Measurements from ENCODE around the gene AFF3.

AFF3 gene
- total RNA-seq, result 4.3 to 13.5 (median 9.9) reads per million in 3 donors

- Histone ChIP-seq H3K27me3 (replicated peaks; ENCODE audit: control insufficient read depth, insufficient read depth, low read length, poor library complexity, severe bottlenecking) (no peaks in the 10 kb centered on the region), H3K4me1 (ENCODE audit: control insufficient read depth, insufficient read depth, low read length, poor library complexity, severe bottlenecking) (peaks cover 3% of the 10 kb centered on the region), H3K4me3 (ENCODE audit: insufficient read depth, low read depth, low read length, poor library complexity, severe bottlenecking) (peak within 1 kb of the TSS; percentile 30), H3K36me3 (ENCODE audit: control insufficient read depth, insufficient read depth, low read length) (no peaks in the 10 kb centered on the region), H3K27ac (ENCODE audit: insufficient read depth, low read length, poor library complexity, severe bottlenecking) (no peak within 1 kb of the TSS), H3K9me3 (ENCODE audit: control insufficient read depth, low read length) (no peaks in the 10 kb centered on the region)
- no peak for DNase-seq
Measured at GRCh38 chr2:100142393-100142792, at the start of gene AFF3. AFF3 (minus strand) TSS chr2:100142590; CDS start chr2:100104454, 38,136 bp downstream.

GRCh38 chr2:100189387-100189786 lies 47.0 kb upstream of the AFF3 start:
- no peaks in the 10 kb centered on the region for H3K4me1 ChIP-seq (ENCODE audit: control insufficient read depth, insufficient read depth, low read length, poor library complexity, severe bottlenecking)
- no peak overlapping the region for H3K4me3 ChIP-seq (ENCODE audit: insufficient read depth, low read depth, low read length, poor library complexity, severe bottlenecking)
- H3K36me3 ChIP-seq (ENCODE audit: control insufficient read depth, insufficient read depth, low read length), result no peaks in the 10 kb centered on the region
- H3K9me3 ChIP-seq (ENCODE audit: control insufficient read depth, low read length), result no peaks in the 10 kb centered on the region
- H3K27ac ChIP-seq (ENCODE audit: insufficient read depth, low read length, poor library complexity, severe bottlenecking), result no peak overlapping the region
- H3K27me3 ChIP-seq (replicated peaks; ENCODE audit: control insufficient read depth, insufficient read depth, low read length, poor library complexity, severe bottlenecking), result no peaks in the 10 kb centered on the region
- DNase-seq, result no peak

GRCh38 chr2:100188326-100188725 lies 45.9 kb upstream of the AFF3 start:
- no peaks in the 10 kb centered on the region for H3K36me3 ChIP-seq (ENCODE audit: control insufficient read depth, insufficient read depth, low read length)
- no peak overlapping the region for H3K27ac ChIP-seq (ENCODE audit: insufficient read depth, low read length, poor library complexity, severe bottlenecking)
- no peak for DNase-seq
- H3K9me3 ChIP-seq (ENCODE audit: control insufficient read depth, low read length), result no peaks in the 10 kb centered on the region
- no peaks in the 10 kb centered on the region for H3K4me1 ChIP-seq (ENCODE audit: control insufficient read depth, insufficient read depth, low read length, poor library complexity, severe bottlenecking)
- H3K4me3 ChIP-seq (ENCODE audit: insufficient read depth, low read depth, low read length, poor library complexity, severe bottlenecking), result no peak overlapping the region
- no peaks in the 10 kb centered on the region for H3K27me3 ChIP-seq (replicated peaks; ENCODE audit: control insufficient read depth, insufficient read depth, low read length, poor library complexity, severe bottlenecking)

- Histone ChIP-seq H3K27me3 (replicated peaks; ENCODE audit: control insufficient read depth, insufficient read depth, low read length, poor library complexity, severe bottlenecking) (no peaks in the 10 kb centered on the region), H3K9me3 (ENCODE audit: control insufficient read depth, low read length) (no peaks in the 10 kb centered on the region), H3K27ac (ENCODE audit: insufficient read depth, low read length, poor library complexity, severe bottlenecking) (no peak overlapping the region), H3K36me3 (ENCODE audit: control insufficient read depth, insufficient read depth, low read length) (no peaks in the 10 kb centered on the region), H3K4me1 (ENCODE audit: control insufficient read depth, insufficient read depth, low read length, poor library complexity, severe bottlenecking) (no peaks in the 10 kb centered on the region), H3K4me3 (ENCODE audit: insufficient read depth, low read depth, low read length, poor library complexity, severe bottlenecking) (no peak overlapping the region)
- no peak for DNase-seq
Measured at GRCh38 chr2:100186126-100186525, 43.7 kb upstream of the AFF3 start.

GRCh38 chr2:100185516-100185915 lies 43.1 kb upstream of the AFF3 start:
- no peak for DNase-seq
- Histone ChIP-seq H3K27ac (ENCODE audit: insufficient read depth, low read length, poor library complexity, severe bottlenecking) (no peak overlapping the region), H3K9me3 (ENCODE audit: control insufficient read depth, low read length) (no peaks in the 10 kb centered on the region), H3K27me3 (replicated peaks; ENCODE audit: control insufficient read depth, insufficient read depth, low read length, poor library complexity, severe bottlenecking) (no peaks in the 10 kb centered on the region), H3K4me1 (ENCODE audit: control insufficient read depth, insufficient read depth, low read length, poor library complexity, severe bottlenecking) (no peaks in the 10 kb centered on the region), H3K36me3 (ENCODE audit: control insufficient read depth, insufficient read depth, low read length) (no peaks in the 10 kb centered on the region), H3K4me3 (ENCODE audit: insufficient read depth, low read depth, low read length, poor library complexity, severe bottlenecking) (no peak overlapping the region)

- no peak overlapping the region for H3K4me3 ChIP-seq (ENCODE audit: insufficient read depth, low read depth, low read length, poor library complexity, severe bottlenecking)
- H3K27me3 ChIP-seq (replicated peaks; ENCODE audit: control insufficient read depth, insufficient read depth, low read length, poor library complexity, severe bottlenecking), result no peaks in the 10 kb centered on the region
- H3K9me3 ChIP-seq (ENCODE audit: control insufficient read depth, low read length), result no peaks in the 10 kb centered on the region
- no peaks in the 10 kb centered on the region for H3K36me3 ChIP-seq (ENCODE audit: control insufficient read depth, insufficient read depth, low read length)
- no peak overlapping the region for H3K27ac ChIP-seq (ENCODE audit: insufficient read depth, low read length, poor library complexity, severe bottlenecking)
- H3K4me1 ChIP-seq (ENCODE audit: control insufficient read depth, insufficient read depth, low read length, poor library complexity, severe bottlenecking), result no peaks in the 10 kb centered on the region
- DNase-seq, result no peak
Measured at GRCh38 chr2:100185105-100185504, 42.7 kb upstream of the AFF3 start.

GRCh38 chr2:100184055-100184737 lies 41.8 kb upstream of the AFF3 start:
- H3K27me3 ChIP-seq (replicated peaks; ENCODE audit: control insufficient read depth, insufficient read depth, low read length, poor library complexity, severe bottlenecking), result no peaks in the 10 kb centered on the region
- H3K4me1 ChIP-seq (ENCODE audit: control insufficient read depth, insufficient read depth, low read length, poor library complexity, severe bottlenecking), result no peaks in the 10 kb centered on the region
- H3K4me3 ChIP-seq (ENCODE audit: insufficient read depth, low read depth, low read length, poor library complexity, severe bottlenecking), result no peak overlapping the region
- no peak for DNase-seq
- no peaks in the 10 kb centered on the region for H3K36me3 ChIP-seq (ENCODE audit: control insufficient read depth, insufficient read depth, low read length)
- H3K9me3 ChIP-seq (ENCODE audit: control insufficient read depth, low read length), result no peaks in the 10 kb centered on the region
- no peak overlapping the region for H3K27ac ChIP-seq (ENCODE audit: insufficient read depth, low read length, poor library complexity, severe bottlenecking)

GRCh38 chr2:100182494-100183361 lies 40.3 kb upstream of the AFF3 start:
- Histone ChIP-seq H3K36me3 (ENCODE audit: control insufficient read depth, insufficient read depth, low read length) (no peaks in the 10 kb centered on the region), H3K4me1 (ENCODE audit: control insufficient read depth, insufficient read depth, low read length, poor library complexity, severe bottlenecking) (no peaks in the 10 kb centered on the region), H3K27me3 (replicated peaks; ENCODE audit: control insufficient read depth, insufficient read depth, low read length, poor library complexity, severe bottlenecking) (no peaks in the 10 kb centered on the region), H3K4me3 (ENCODE audit: insufficient read depth, low read depth, low read length, poor library complexity, severe bottlenecking) (no peak overlapping the region), H3K9me3 (ENCODE audit: control insufficient read depth, low read length) (no peaks in the 10 kb centered on the region), H3K27ac (ENCODE audit: insufficient read depth, low read length, poor library complexity, severe bottlenecking) (no peak overlapping the region)
- no peak for DNase-seq

GRCh38 chr2:100180503-100180902 lies 38.1 kb upstream of the AFF3 start:
- Histone ChIP-seq H3K9me3 (ENCODE audit: control insufficient read depth, low read length) (no peaks in the 10 kb centered on the region), H3K36me3 (ENCODE audit: control insufficient read depth, insufficient read depth, low read length) (no peaks in the 10 kb centered on the region), H3K27me3 (replicated peaks; ENCODE audit: control insufficient read depth, insufficient read depth, low read length, poor library complexity, severe bottlenecking) (no peaks in the 10 kb centered on the region), H3K4me3 (ENCODE audit: insufficient read depth, low read depth, low read length, poor library complexity, severe bottlenecking) (no peak overlapping the region), H3K27ac (ENCODE audit: insufficient read depth, low read length, poor library complexity, severe bottlenecking) (no peak overlapping the region), H3K4me1 (ENCODE audit: control insufficient read depth, insufficient read depth, low read length, poor library complexity, severe bottlenecking) (no peaks in the 10 kb centered on the region)
- no peak for DNase-seq

- H3K27ac ChIP-seq (ENCODE audit: insufficient read depth, low read length, poor library complexity, severe bottlenecking), result no peak overlapping the region
- no peaks in the 10 kb centered on the region for H3K9me3 ChIP-seq (ENCODE audit: control insufficient read depth, low read length)
- H3K36me3 ChIP-seq (ENCODE audit: control insufficient read depth, insufficient read depth, low read length), result no peaks in the 10 kb centered on the region
- no peaks in the 10 kb centered on the region for H3K27me3 ChIP-seq (replicated peaks; ENCODE audit: control insufficient read depth, insufficient read depth, low read length, poor library complexity, severe bottlenecking)
- no peaks in the 10 kb centered on the region for H3K4me1 ChIP-seq (ENCODE audit: control insufficient read depth, insufficient read depth, low read length, poor library complexity, severe bottlenecking)
- no peak for DNase-seq
- H3K4me3 ChIP-seq (ENCODE audit: insufficient read depth, low read depth, low read length, poor library complexity, severe bottlenecking), result no peak overlapping the region
Measured at GRCh38 chr2:100179806-100180205, 37.4 kb upstream of the AFF3 start.

Measured in effector memory CD4-positive, alpha-beta T cell (primary cell).